KOPT-K1 (cell line): Measurements from ENCODE around the gene TMC1.
"Not testable (repeated sequence)": the region's sequence is repeated elsewhere in the genome, so short reads cannot be mapped to it uniquely, and the experiment has no call there.

Experiments used
- H3K27ac ChIP-seq: fragments of 200-600 bp; sonication (generic); 2 replicates; pipeline ENCODE4 v1.5.1; 2016; ENCODE audit warnings: antibody characterized with exemption, mild to moderate bottlenecking, low read depth, low read length; ENCODE audit not compliant: poor library complexity, severe bottlenecking
- H3K36me3 ChIP-seq: fragments of 200-600 bp; sonication (generic); 2 replicates; pipeline ENCODE4 v1.5.1; 2017; ENCODE audit warnings: antibody characterized with exemption, mild to moderate bottlenecking, low read length, moderate library complexity; ENCODE audit not compliant: insufficient read depth
- H3K9me3 ChIP-seq: fragments of 200-600 bp; sonication (generic); 2 replicates; pipeline ENCODE4 v1.5.1; 2017; ENCODE audit warnings: antibody characterized with exemption, low read length, mild to moderate bottlenecking; ENCODE audit not compliant: insufficient read depth, poor library complexity, severe bottlenecking

TMC1 gene

GRCh38 chr9:72539824-72540347 lies 18.5 kb downstream of the TMC1 start:
- Histone ChIP-seq H3K9me3 (no peaks in the 10 kb centered on the region), H3K36me3 (no peaks in the 10 kb centered on the region), H3K27ac (no peak overlapping the region)

- H3K27ac ChIP-seq: no peak overlapping the region
- no peaks in the 10 kb centered on the region for H3K9me3 ChIP-seq
- H3K36me3 ChIP-seq: no peaks in the 10 kb centered on the region
These were observed 19.0 kb downstream of the TMC1 start for GRCh38 chr9:72540348-72540873.

- H3K9me3 ChIP-seq, H3K27ac ChIP-seq: not testable (repeated sequence)
These were observed 21.1 kb downstream of the TMC1 start for GRCh38 chr9:72542537-72542833.

GRCh38 chr9:72542917-72543316 lies 21.5 kb downstream of the TMC1 start:
- Histone ChIP-seq H3K27ac (no peak overlapping the region), H3K9me3 (no peaks in the 10 kb centered on the region), H3K36me3 (no peaks in the 10 kb centered on the region)

More at GRCh38 chr9:72542537-72542833, 21.1 kb downstream of the TMC1 start:
- H3K36me3 ChIP-seq: not testable (repeated sequence)

DNA sequence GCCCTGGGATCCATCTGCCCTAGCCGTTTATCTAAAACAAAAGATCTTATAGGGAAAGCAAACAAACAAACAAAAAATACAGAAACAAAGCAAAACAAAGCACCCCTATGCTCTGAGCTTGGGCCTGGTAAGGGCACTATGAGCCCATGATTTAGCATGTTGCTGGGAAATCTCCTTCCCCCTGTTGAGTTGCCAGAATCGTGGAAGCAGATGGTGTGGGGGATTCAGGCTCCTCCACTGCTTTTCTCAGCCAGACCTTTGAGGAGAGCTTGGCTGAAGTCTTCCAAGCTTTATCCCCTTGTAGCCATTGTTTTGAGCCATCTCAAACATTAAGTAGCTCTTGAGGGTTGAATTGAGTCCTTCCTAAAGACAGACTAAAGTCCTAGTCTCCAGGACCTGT lies 29.9 kb downstream of the TMC1 start:
- H3K36me3 ChIP-seq: no peaks in the 10 kb centered on the region
- no peaks in the 10 kb centered on the region for H3K9me3 ChIP-seq
- H3K27ac ChIP-seq: no peak overlapping the region

GRCh38 chr9:72552356-72552755 lies 30.9 kb downstream of the TMC1 start:
- Histone ChIP-seq H3K27ac (no peak overlapping the region), H3K36me3 (no peaks in the 10 kb centered on the region), H3K9me3 (no peaks in the 10 kb centered on the region)

GRCh38 chr9:72554221-72554641 lies 32.8 kb downstream of the TMC1 start:
- Histone ChIP-seq H3K27ac (no peak overlapping the region), H3K9me3 (no peaks in the 10 kb centered on the region), H3K36me3 (no peaks in the 10 kb centered on the region)

GRCh38 chr9:72557549-72557948 lies 36.1 kb downstream of the TMC1 start:
- Histone ChIP-seq H3K9me3 (no peaks in the 10 kb centered on the region), H3K36me3 (no peaks in the 10 kb centered on the region), H3K27ac (no peak overlapping the region)

GRCh38 chr9:72560086-72560485 lies 38.7 kb downstream of the TMC1 start:
- Histone ChIP-seq H3K27ac (no peak overlapping the region), H3K36me3 (no peaks in the 10 kb centered on the region), H3K9me3 (no peaks in the 10 kb centered on the region)

DNA sequence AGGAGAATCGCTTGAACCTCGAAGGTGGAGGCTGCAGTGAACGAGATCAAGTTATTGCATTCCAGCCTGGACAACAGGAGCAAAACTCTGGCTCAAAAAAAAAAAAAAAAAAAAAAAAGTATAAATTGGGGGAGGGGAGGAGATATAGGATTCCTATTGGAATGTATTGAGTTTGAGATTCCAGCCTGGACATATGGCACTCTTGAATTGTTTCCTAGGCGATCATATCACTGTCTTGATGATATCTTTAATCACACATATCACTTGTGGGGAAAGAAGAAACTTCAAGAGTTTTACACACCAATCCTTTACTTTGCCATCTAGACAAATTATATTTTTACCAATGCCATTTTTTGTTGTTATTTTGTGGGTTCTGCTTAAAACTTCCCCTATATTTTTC lies 42.4 kb downstream of the TMC1 start:
- H3K9me3 ChIP-seq: no peaks in the 10 kb centered on the region
- H3K27ac ChIP-seq: no peak overlapping the region
- no peaks in the 10 kb centered on the region for H3K36me3 ChIP-seq

GRCh38 chr9:72564479-72565281 lies 43.3 kb downstream of the TMC1 start:
- Histone ChIP-seq H3K27ac (no peak overlapping the region), H3K36me3 (no peaks in the 10 kb centered on the region), H3K9me3 (no peaks in the 10 kb centered on the region)

DNA sequence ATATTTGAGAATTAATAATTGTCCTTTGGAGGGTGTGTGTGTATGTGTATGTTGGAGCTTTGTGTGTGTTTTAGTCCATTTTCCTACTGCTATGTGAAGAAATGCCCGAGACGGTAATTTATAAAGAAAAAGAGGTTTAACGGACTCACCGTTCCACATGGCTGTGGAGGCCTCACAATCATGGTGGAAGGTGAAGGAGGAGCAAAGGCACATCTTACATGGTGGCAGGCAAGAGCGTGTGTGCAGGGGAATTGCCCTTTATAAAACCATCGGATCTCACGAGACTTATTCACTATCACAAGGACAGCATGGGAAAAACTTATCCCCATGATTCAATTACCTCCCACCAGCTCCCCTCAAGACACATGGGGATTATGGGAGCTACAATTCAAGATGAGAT lies 44.1 kb downstream of the TMC1 start:
- Histone ChIP-seq H3K9me3 (no peaks in the 10 kb centered on the region), H3K27ac (no peak overlapping the region), H3K36me3 (no peaks in the 10 kb centered on the region)

GRCh38 chr9:72574156-72574810 lies 52.9 kb downstream of the TMC1 start:
- Histone ChIP-seq H3K36me3 (no peaks in the 10 kb centered on the region), H3K27ac (no peak overlapping the region)

GRCh38 chr9:72575666-72576065 lies 54.3 kb downstream of the TMC1 start:
- H3K36me3 ChIP-seq: no peaks in the 10 kb centered on the region
- H3K9me3 ChIP-seq: no peaks in the 10 kb centered on the region
- H3K27ac ChIP-seq: no peak overlapping the region

More at GRCh38 chr9:72574156-72574810, 52.9 kb downstream of the TMC1 start:
- no peaks in the 10 kb centered on the region for H3K9me3 ChIP-seq

DNA sequence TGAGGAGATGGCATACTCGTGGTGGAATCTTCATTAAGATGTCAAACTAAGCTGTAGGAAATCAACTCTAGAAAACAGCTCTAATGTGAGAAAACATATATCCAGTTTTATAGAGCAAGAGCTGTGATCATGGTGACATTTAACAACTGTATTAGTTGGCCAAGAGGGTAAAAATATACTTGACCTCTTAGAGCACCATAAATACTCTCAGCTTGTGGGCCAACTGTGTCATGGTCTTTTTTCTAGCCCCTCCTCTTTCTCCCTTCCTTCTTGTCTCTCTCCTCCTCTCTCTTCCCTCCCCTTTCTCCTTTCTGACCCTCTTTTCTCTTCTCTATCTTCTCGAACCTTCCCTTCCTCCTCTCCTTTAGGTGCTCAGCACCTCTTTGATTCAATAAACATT lies 54.7 kb downstream of the TMC1 start:
- H3K9me3 ChIP-seq: no peaks in the 10 kb centered on the region
- H3K27ac ChIP-seq: no peak overlapping the region

More for the DNA sequence above, 54.7 kb downstream of the TMC1 start:
- no peaks in the 10 kb centered on the region for H3K36me3 ChIP-seq
